GM20000 (cell line): ENCODE data around the gene NHEJ1.

Experiments used
- DNase-seq: peaks from one replicate; pipeline ENCODE4 v3.0.0; 2012; ENCODE audit warnings: low spot score
- TF ChIP-seq, protein P1 (sequence below): IDR thresholded peaks from 2 replicates; pipeline ENCODE4 v1.5.1; 2012; ENCODE audit warnings: mild to moderate bottlenecking, control low read depth; ENCODE audit errors: extremely low read depth, missing control alignments

Gene NHEJ1

DNA sequence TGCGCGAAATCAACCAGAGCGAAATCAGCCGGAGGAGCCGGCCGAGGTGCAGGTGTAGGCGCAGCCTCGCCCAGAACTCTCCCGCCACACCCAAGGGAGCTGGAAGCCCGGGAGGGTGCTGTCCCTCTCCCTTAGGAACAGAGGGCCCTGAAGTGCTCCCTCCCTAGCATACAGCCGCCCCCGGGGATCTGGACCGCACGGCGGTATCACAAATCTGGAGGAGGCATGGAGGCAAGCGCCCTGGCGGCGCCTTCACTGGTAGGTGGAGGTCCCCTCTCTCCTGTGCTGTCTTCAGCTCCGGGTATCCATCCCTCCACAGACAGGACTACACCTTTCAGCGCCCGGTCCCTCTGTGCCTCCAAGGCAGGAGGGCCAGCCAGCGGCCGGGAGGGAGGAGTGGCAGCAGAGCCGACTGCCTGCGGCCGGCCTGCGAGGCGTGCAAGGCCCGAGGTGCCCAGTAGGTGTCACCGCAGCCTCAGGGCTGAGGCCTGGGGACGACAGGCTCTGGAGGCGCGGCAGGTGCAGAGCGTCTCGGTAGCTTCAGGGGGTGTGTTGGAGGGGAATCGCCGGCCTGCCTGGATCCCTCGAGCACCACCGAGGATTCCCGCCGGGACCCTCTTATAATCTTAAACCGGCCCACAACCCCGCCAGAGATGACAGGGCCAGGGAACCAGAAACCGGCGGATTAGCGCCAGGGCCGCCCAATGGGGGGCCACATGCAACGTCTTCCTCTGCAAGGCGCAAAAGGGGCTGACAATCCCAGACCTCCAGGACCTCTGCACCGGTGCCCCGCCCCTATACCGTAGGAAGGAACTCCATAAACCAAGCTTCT, 102.7 kb downstream of the NHEJ1 start:
- peak; percentile 94 for DNase-seq
- TF ChIP-seq, protein P1, sequence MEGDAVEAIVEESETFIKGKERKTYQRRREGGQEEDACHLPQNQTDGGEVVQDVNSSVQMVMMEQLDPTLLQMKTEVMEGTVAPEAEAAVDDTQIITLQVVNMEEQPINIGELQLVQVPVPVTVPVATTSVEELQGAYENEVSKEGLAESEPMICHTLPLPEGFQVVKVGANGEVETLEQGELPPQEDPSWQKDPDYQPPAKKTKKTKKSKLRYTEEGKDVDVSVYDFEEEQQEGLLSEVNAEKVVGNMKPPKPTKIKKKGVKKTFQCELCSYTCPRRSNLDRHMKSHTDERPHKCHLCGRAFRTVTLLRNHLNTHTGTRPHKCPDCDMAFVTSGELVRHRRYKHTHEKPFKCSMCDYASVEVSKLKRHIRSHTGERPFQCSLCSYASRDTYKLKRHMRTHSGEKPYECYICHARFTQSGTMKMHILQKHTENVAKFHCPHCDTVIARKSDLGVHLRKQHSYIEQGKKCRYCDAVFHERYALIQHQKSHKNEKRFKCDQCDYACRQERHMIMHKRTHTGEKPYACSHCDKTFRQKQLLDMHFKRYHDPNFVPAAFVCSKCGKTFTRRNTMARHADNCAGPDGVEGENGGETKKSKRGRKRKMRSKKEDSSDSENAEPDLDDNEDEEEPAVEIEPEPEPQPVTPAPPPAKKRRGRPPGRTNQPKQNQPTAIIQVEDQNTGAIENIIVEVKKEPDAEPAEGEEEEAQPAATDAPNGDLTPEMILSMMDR, result peak; percentile 96

DNA sequence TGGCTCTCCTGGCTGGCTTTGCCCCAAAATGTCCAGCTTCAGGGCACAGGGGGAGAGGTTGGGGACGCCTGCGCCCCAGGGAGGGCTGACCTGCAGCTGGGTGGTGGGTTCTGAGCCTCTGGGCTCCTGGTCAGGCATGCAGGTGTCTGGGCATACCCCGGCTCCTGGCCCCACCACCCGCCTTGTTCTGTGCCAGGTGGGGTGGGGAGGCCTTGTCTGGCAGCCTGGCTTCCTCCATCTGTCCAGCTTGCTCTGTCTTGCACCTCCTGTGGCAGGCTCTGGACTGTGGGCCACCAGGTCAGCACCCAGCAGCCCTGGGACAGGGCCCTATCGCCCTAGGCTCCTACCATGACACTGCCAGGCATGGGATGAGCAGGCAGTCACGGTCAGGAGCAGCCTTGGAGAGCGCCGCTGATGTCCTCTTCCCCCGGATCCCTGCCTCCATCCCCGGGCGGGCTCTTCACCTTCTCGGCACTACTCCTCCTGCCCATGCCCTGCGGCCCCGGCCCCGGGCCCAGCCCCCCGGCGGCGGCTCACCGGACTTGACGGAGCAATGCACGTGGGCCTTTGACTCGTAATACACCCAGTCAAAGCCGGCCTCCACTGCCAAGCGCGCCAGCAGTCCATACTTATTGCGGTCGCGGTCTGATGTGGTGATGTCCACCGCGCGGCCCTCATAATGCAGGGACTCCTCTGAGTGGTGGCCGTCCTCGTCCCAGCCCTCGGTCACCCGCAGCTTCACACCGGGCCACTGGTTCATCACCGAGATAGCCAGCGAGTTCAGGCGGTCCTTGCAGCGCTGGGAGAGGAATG, 103.5 kb downstream of the NHEJ1 start:
- TF ChIP-seq, protein P1, result no peak
- DNase-seq, result peak; percentile 40

DNA sequence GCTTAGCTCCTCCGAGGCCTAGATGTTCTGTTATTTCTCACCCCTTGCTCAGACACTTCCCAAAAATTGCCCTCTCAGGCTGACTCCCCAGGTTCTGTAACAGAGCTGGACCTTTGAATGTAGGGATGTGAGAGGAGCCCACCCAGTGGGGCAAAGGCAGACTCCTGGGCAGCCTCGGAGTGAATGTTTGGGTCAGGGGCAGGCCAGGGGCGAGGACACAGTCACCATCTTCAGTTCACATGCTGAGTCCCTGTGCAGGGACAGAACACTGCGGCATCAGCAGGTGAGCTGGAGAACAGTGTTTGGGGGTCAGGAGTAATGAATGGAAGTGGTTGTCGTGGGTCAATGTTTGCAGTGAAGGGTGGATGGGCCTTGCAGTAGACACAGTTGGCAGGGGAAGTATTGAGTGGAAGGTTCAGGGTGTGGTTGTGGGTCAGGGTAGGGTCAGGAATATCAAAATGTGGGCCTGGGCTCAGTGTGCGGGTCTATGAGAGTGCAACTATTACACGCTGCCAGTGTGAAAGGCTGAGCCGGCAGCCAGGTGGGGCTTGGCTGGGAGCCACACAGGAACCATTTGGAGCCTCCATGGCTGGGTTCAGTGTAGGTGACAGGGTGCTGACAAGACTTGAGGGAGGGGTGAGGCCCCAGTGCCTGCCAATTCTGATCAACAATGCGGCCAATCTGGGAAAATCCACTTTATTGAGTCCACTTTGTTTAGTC, 104.3 kb downstream of the NHEJ1 start:
- TF ChIP-seq, protein P1, result no peak
- DNase-seq, result no peak

DNA sequence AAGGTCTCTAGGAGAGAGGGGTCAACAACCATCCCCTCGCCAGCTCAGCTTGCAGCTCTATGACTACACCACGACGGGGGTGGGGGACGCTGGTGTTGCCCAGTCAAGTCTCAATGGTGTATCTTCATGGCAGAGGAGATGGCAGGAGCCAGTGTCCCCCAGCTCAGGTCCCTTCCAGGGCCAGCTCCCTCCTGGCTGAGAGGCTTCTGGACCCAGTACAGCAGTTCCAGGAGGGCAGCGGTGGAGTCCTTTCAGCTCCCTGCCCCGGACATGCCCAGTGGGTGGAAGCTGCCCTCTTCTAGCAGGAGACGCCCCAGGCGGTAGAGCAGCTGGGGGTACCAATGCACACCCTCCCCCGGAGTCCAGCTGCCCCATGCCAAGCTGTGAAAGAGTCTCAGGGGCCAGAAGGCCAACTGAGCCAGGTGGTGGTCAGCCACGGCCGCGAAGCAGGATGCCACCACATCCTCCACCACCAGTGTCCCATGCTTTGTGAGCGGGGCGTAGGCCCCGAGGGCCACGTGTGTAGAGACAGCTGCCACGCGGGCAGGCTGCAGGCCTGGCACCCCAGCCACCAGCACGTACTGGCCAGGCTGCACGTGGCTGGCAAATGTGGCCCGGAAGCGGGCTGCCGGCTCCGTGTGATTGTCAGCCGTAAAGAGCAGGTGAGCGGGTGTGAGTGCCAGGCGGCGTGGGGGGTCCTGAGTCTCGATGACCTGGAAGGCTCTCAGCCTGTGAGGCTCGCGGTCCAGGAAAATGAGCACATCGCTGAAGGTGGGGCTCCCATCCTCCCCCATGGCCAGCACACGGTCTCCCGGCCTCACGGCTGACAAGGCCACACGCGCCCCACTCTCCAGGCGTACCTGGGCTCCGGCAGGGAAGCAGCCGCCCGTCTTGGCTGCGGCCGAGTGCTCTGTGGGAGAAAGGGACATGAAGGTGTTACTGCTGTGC, 105.4 kb downstream of the NHEJ1 start:
- TF ChIP-seq, protein P1, result no peak
- DNase-seq, result no peak

DNA sequence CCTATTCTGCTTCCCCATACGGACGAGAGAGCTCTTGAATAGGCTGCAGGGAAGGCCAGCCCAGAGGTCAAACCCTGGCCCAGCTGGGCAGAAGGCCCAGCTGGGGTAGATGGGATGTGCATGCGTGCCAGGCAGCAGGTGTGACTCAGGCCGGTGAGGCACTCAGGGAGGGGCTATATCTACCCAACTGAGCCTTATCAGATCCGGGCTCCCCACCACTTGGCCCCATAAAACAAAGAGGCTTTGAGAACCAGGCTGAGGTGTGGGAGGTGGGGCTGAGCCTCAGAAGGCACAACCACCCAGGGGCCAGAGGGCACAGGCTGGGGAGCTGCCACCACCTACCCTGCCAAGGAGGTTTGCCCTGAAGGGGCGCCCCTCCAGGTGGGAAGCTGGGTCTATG, 111.3 kb downstream of the NHEJ1 start:
- TF ChIP-seq, protein P1, result no peak
- DNase-seq, result no peak

DNA sequence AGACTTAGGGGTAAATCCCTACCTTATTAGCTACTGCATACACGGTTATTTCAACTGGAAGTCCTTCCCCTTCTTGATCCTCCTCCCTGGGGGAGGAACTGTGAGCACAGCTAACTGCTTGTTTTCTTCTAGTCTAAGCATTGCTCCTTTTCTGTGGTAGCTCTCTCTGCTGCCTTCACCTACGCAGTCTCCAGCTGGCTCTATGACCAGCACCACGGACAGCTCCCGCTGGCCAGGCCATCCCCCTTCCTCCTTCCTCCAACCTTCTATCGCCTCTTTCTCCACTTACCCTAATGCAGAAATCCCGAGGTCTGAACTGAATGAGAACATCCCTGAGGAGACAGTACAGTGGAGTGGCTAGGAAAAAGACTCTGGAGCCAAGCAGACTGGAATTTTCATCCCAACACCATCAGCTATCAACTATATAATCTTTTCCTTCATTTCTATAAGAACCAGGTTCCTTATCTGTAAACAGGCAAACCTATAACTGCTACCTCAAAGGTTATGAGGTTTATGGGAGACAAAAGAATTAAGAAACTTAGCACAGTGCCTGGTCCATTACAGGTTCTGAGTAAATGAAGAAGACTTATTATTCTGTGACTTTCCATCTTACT, 114.6 kb downstream of the NHEJ1 start:
- TF ChIP-seq, protein P1, result no peak
- peak; percentile 53 for DNase-seq
